ENCODE results near the gene RPL15.

The RPL15 gene

GRCh38 chr3:23937296-23937695, 20.4 kb downstream of the RPL15 start:
- H3K27ac ChIP-seq (ENCODE audit: low read length) = no peak overlapping the region

DNA sequence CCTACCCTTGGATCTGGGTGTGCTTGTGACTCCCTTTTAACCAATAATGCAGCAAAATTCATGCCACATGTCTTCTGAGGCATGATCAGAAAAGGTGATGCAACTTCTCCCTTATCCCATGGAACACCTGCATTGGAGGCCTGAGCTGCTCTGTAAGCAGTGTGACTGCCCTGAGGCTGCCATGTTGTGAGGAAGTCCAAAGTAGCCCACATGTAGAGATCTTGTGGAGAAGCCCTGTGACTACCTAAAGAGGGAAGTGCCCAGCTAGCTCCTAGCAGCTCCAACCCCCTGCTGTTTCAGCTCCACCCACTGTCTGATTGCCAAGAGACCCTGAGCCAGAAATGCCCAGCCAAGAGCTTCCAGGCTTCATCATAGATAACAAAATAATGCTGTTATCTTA, 21.8 kb downstream of the RPL15 start:
- Histone ChIP-seq H3K9me3 (ENCODE audit: control insufficient read depth, low read depth, low read length) (no peaks in the 10 kb centered on the region), H3K36me3 (ENCODE audit: control insufficient read depth, low read depth, low read length) (no peaks in the 10 kb centered on the region), H3K4me1 (ENCODE audit: control insufficient read depth, low read depth, low read length) (peaks cover 3% of the 10 kb centered on the region)

More at GRCh38 chr3:23937296-23937695, 20.4 kb downstream of the RPL15 start:
- Histone ChIP-seq H3K27me3 (ENCODE audit: control insufficient read depth, insufficient read depth, low read length) (no peaks in the 10 kb centered on the region), H3K4me1 (ENCODE audit: control insufficient read depth, low read depth, low read length) (no peaks in the 10 kb centered on the region), H3K9ac (ENCODE audit: low read length) (no peak overlapping the region), H3K9me3 (ENCODE audit: control insufficient read depth, low read depth, low read length) (no peaks in the 10 kb centered on the region), H3K36me3 (ENCODE audit: control insufficient read depth, low read depth, low read length) (no peaks in the 10 kb centered on the region), H3K4me3 (ENCODE audit: low read length) (no peak overlapping the region)

GRCh38 chr3:23940775-23941174, 23.8 kb downstream of the RPL15 start:
- no peak overlapping the region for H3K27ac ChIP-seq (ENCODE audit: low read length)
- H3K27me3 ChIP-seq (ENCODE audit: control insufficient read depth, insufficient read depth, low read length) = no peaks in the 10 kb centered on the region
- peaks cover 10% of the 10 kb centered on the region for H3K4me1 ChIP-seq (ENCODE audit: control insufficient read depth, low read depth, low read length)
- H3K4me3 ChIP-seq (ENCODE audit: low read length) = no peak overlapping the region
- H3K36me3 ChIP-seq (ENCODE audit: control insufficient read depth, low read depth, low read length) = no peaks in the 10 kb centered on the region
- no peaks in the 10 kb centered on the region for H3K9me3 ChIP-seq (ENCODE audit: control insufficient read depth, low read depth, low read length)
- H3K9ac ChIP-seq (ENCODE audit: low read length) = no peak overlapping the region

More for the DNA sequence above, 21.8 kb downstream of the RPL15 start:
- Histone ChIP-seq H3K27ac (ENCODE audit: low read length) (no peak overlapping the region), H3K4me3 (ENCODE audit: low read length) (no peak overlapping the region), H3K27me3 (ENCODE audit: control insufficient read depth, insufficient read depth, low read length) (no peaks in the 10 kb centered on the region), H3K9ac (ENCODE audit: low read length) (no peak overlapping the region)

DNA sequence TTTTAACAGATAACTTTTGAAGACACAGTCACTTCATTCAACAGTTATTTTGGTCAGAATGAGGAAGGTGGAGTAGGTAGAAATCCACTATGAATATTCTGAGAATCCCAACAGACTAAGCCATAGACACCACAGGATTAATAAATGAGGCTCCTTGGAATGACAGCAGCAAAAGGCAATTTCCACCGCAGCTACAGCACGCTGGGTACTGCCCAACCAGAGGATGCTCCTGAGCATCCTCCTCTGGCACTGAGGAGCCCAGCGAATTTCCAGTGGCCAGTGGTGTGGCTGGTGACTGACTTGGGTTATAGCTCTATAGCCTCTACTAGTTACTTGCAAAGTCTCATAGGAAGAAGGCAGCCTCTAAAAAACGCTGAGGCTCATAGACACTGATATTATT, 24.5 kb downstream of the RPL15 start:
- no peak overlapping the region for H3K27ac ChIP-seq (ENCODE audit: low read length)
- H3K4me3 ChIP-seq (ENCODE audit: low read length) = no peak overlapping the region
- no peak overlapping the region for H3K9ac ChIP-seq (ENCODE audit: low read length)
- H3K27me3 ChIP-seq (ENCODE audit: control insufficient read depth, insufficient read depth, low read length) = no peaks in the 10 kb centered on the region
- no peaks in the 10 kb centered on the region for H3K9me3 ChIP-seq (ENCODE audit: control insufficient read depth, low read depth, low read length)
- H3K36me3 ChIP-seq (ENCODE audit: control insufficient read depth, low read depth, low read length) = no peaks in the 10 kb centered on the region
- peaks cover 10% of the 10 kb centered on the region for H3K4me1 ChIP-seq (ENCODE audit: control insufficient read depth, low read depth, low read length)

- H3K27me3 ChIP-seq (ENCODE audit: control insufficient read depth, insufficient read depth, low read length) = no peaks in the 10 kb centered on the region
- H3K4me1 ChIP-seq (ENCODE audit: control insufficient read depth, low read depth, low read length) = peaks cover 20% of the 10 kb centered on the region
Observed at GRCh38 chr3:23942546-23942945, 25.6 kb downstream of the RPL15 start.

DNA sequence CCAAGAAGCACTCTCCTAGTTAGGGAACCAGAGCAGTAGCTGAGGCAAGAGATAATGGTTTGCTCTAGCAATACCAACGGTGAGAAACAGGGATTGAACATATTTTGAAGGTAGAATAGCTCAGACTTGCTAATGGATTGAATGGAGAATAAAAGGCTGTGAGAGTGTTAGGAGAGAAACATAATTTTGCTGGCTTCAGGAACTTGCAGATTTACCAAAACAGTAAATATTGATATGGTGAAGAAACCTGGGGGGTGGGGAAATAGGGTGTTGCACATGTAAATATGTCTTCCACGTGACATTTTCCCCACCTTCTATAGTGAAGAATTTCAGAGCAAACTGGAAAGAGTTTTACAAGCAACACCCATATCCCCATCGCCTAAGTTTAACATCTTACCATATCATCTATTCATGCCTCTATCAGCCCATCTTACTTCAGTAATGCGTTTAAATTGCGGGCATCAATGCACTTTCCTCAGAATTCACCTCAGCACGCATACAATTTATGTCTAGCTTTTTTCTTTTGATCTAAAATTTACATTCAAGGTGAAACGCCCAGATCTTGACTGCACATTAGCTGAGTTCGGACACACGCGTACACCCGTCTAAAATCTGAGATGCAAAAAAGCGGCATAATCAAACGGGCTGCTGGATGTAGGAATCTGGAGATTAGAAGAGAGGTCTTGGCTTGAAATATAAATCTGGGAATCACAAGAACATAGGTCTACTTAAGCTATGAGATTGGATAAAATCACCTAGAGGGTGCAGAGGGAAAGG, 27.3 kb downstream of the RPL15 start:
- no peak overlapping the region for H3K27ac ChIP-seq (ENCODE audit: low read length)
- no peaks in the 10 kb centered on the region for H3K36me3 ChIP-seq (ENCODE audit: control insufficient read depth, low read depth, low read length)
- H3K9me3 ChIP-seq (ENCODE audit: control insufficient read depth, low read depth, low read length) = no peaks in the 10 kb centered on the region
- H3K4me3 ChIP-seq (ENCODE audit: low read length) = peak overlapping the region; percentile 91
- peak overlapping the region; percentile 77 for H3K9ac ChIP-seq (ENCODE audit: low read length)
- H3K27me3 ChIP-seq (ENCODE audit: control insufficient read depth, insufficient read depth, low read length) = no peaks in the 10 kb centered on the region
- H3K4me1 ChIP-seq (ENCODE audit: control insufficient read depth, low read depth, low read length) = peaks cover 26% of the 10 kb centered on the region

More at GRCh38 chr3:23942546-23942945, 25.6 kb downstream of the RPL15 start:
- Histone ChIP-seq H3K9me3 (ENCODE audit: control insufficient read depth, low read depth, low read length) (no peaks in the 10 kb centered on the region), H3K9ac (ENCODE audit: low read length) (no peak overlapping the region), H3K36me3 (ENCODE audit: control insufficient read depth, low read depth, low read length) (no peaks in the 10 kb centered on the region), H3K4me3 (ENCODE audit: low read length) (no peak overlapping the region), H3K27ac (ENCODE audit: low read length) (no peak overlapping the region)

DNA sequence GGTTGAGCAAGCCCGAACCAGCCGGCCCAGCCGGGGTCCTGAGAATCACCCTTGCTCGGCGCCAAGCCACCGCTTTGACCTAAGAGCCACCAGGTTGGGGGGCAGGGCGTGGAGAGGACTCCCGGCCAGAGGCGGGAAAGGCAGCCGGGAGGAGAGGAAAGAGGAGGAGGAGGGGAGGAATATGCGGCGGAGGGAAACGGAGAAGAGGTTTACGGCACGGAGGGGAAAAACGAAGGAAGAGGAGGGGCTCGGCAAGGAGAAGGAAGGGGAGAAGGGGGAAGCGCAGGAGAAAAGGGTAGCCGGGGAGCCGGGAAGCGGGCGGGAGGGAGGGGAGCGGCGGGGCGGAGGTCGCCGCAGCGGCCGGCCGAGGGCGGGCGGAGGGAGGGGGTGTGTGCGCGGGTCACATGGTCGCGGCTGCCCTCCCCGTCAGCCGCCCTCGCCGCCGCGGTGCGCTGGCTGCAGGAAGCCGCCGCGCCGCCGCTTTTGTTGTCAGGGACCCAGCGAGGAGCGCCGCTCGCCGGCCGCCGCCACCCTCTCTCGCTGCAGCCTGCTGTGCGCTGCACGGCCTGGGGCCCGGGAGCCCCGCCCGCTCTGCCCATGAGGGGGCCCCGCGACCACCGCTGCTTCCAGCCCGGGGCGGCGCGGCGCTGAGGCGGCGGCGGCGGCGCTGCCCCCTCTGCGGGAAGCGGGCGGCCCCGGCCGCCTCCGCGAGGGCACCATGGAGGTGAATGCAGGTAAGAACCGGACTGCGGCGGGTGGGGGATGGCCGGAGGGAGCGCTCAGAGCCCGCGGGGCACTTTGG, 28.1 kb downstream of the RPL15 start, which contains the start of gene NR1D2:
TSS of gene NR1D2 (plus strand) at position 426 of the 802 bp plus-strand sequence. CDS start at position 719, 293 bp downstream.
- Histone ChIP-seq H3K27me3 (ENCODE audit: control insufficient read depth, insufficient read depth, low read length) (no peaks in the 10 kb centered on the region), H3K36me3 (ENCODE audit: control insufficient read depth, low read depth, low read length) (no peaks in the 10 kb centered on the region), H3K9me3 (ENCODE audit: control insufficient read depth, low read depth, low read length) (no peaks in the 10 kb centered on the region), H3K4me1 (ENCODE audit: control insufficient read depth, low read depth, low read length) (peaks cover 26% of the 10 kb centered on the region), H3K27ac (ENCODE audit: low read length) (peak within 1 kb of the TSS; percentile 88), H3K9ac (ENCODE audit: low read length) (peak within 1 kb of the TSS; percentile 92), H3K4me3 (ENCODE audit: low read length) (peak within 1 kb of the TSS; percentile 95)

- Histone ChIP-seq H3K4me3 (ENCODE audit: low read length) (peak overlapping the region; percentile 45), H3K27me3 (ENCODE audit: control insufficient read depth, insufficient read depth, low read length) (no peaks in the 10 kb centered on the region), H3K9ac (ENCODE audit: low read length) (no peak overlapping the region), H3K36me3 (ENCODE audit: control insufficient read depth, low read depth, low read length) (no peaks in the 10 kb centered on the region), H3K4me1 (ENCODE audit: control insufficient read depth, low read depth, low read length) (peaks cover 26% of the 10 kb centered on the region), H3K9me3 (ENCODE audit: control insufficient read depth, low read depth, low read length) (no peaks in the 10 kb centered on the region), H3K27ac (ENCODE audit: low read length) (no peak overlapping the region)
Observed at GRCh38 chr3:23945663-23945912, 28.7 kb downstream of the RPL15 start.

DNA sequence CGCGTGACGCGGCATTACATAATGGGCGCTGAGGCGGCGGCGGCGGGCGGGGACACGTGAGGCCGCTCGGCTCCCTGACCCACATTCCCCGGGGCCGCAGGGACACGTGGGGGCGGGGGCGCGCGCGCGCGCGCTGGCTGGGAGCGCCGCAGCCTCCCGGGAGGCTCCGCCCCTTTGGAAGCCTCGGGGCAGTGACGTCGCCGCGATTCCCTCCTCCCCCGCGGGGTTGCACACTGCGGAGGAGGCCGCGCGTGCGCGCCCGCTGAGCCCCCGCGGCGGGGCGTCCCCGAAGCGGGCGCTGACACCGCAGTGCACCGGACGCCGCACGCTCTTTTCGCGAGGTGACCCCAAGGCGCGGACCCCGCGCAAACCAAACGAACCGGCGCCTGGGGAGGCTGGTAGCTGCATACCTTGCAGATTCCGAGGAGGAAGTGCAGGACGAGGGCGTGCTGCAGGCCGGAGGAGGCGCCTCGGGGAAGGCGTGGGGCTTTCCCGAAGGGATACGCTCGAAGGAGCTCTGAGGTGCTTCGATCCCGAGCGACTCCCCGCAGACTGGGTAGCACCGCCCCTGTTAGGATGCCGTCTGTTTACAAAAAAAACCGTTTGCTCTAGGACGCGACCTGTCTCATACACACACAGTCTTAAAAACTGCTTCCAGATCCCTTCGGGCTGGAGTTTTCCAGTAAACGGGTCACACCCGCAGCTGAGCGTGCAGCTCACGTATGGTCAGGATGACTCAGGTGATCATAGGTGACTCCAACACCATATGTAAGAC, 29.2 kb downstream of the RPL15 start:
- Histone ChIP-seq H3K4me3 (ENCODE audit: low read length) (peak overlapping the region; percentile 95), H3K27ac (ENCODE audit: low read length) (peak overlapping the region; percentile 88), H3K36me3 (ENCODE audit: control insufficient read depth, low read depth, low read length) (no peaks in the 10 kb centered on the region)

DNA sequence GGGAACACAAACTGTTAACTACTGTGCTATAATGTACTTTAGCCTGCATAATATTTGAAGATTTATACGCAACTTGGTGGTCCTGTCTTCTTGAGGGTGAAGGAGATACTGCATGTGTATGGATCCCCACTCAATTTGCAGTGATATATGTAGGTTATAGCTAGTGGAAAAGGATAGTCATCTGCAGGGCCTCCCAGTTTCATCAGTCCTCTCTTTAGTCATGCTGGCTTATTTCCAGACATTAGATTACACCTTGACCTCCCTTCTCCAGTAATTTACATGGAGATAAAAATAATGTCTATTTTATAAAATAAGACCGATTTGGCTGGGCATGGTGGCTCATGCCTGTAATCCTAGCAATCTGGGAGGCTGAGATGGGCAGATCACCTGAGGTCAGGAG, 31.8 kb downstream of the RPL15 start:
- Histone ChIP-seq H3K4me3 (ENCODE audit: low read length) (no peak overlapping the region), H3K9ac (ENCODE audit: low read length) (no peak overlapping the region), H3K4me1 (ENCODE audit: control insufficient read depth, low read depth, low read length) (peaks cover 22% of the 10 kb centered on the region), H3K27me3 (ENCODE audit: control insufficient read depth, insufficient read depth, low read length) (no peaks in the 10 kb centered on the region), H3K36me3 (ENCODE audit: control insufficient read depth, low read depth, low read length) (no peaks in the 10 kb centered on the region), H3K9me3 (ENCODE audit: control insufficient read depth, low read depth, low read length) (no peaks in the 10 kb centered on the region), H3K27ac (ENCODE audit: low read length) (no peak overlapping the region)

More for the DNA sequence above, 29.2 kb downstream of the RPL15 start:
- Histone ChIP-seq H3K9me3 (ENCODE audit: control insufficient read depth, low read depth, low read length) (no peaks in the 10 kb centered on the region), H3K27me3 (ENCODE audit: control insufficient read depth, insufficient read depth, low read length) (no peaks in the 10 kb centered on the region), H3K9ac (ENCODE audit: low read length) (peak overlapping the region; percentile 92), H3K4me1 (ENCODE audit: control insufficient read depth, low read depth, low read length) (peaks cover 26% of the 10 kb centered on the region)

- Histone ChIP-seq H3K27me3 (ENCODE audit: control insufficient read depth, insufficient read depth, low read length) (no peaks in the 10 kb centered on the region), H3K27ac (ENCODE audit: low read length) (no peak overlapping the region), H3K4me3 (ENCODE audit: low read length) (no peak overlapping the region)
Observed at GRCh38 chr3:23949784-23950183, 32.9 kb downstream of the RPL15 start.

More at GRCh38 chr3:23949784-23950183, 32.9 kb downstream of the RPL15 start:
- Histone ChIP-seq H3K9me3 (ENCODE audit: control insufficient read depth, low read depth, low read length) (no peaks in the 10 kb centered on the region), H3K9ac (ENCODE audit: low read length) (no peak overlapping the region), H3K4me1 (ENCODE audit: control insufficient read depth, low read depth, low read length) (peaks cover 17% of the 10 kb centered on the region), H3K36me3 (ENCODE audit: control insufficient read depth, low read depth, low read length) (peaks cover 2% of the 10 kb centered on the region)
